ENCODE measurements around the gene FDPS.
"Not testable (repeated sequence)": the region's sequence is repeated elsewhere in the genome, so short reads cannot be mapped to it uniquely, and the experiment has no call there.

FDPS gene

DNA sequence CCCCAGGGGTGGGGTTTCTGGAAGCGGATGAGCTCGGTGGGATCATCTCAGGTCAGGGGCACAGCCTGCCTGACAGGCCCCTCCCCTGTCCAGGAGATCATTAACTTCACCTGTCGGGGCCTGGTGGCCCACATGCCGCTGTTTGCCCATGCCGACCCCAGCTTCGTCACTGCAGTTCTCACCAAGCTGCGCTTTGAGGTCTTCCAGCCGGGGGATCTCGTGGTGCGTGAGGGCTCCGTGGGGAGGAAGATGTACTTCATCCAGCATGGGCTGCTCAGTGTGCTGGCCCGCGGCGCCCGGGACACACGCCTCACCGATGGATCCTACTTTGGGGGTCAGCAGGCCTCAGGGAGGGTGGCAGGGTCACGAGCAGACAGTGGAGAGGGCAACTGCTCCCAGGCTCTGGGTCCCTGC, 23.0 kb upstream of the FDPS start:
- DNase-seq (ENCODE audit: low spot score): no peak

DNA sequence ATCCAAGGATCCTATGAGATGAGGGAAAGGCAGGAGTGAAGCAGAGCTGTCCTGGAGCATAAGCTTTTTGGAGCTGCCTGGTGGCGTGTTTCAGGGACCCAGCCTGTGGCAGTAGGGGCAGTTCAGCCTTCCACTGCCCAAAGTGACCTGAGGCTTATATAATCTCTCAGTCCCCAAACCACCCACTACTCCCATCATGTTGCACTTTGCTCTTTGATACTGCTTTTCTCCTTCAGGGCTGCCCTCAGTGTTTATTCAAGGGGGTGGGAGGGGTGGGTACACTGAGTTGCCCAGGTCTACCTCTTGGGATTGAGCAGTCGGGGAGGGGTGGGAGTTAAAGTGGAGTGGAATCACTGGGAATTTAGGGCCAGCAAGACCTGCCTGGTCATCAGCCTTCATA, 22.1 kb upstream of the FDPS start:
- DNase-seq (ENCODE audit: low spot score): no peak

DNA sequence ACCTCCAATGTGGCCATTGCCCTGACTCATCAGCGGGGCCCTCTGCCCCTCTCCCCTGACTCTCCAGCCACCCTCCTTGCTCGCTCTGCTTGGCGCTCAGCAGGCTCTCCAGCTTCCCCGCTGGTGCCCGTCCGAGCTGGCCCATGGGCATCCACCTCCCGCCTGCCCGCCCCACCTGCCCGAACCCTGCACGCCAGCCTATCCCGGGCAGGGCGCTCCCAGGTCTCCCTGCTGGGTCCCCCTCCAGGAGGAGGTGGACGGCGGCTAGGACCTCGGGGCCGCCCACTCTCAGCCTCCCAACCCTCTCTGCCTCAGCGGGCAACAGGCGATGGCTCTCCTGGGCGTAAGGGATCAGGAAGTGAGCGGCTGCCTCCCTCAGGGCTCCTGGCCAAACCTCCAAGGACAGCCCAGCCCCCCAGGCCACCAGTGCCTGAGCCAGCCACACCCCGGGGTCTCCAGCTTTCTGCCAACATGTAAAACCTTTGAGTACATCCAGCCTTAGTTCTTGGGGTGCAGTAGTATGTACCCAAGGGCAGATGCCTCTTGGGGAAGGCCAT, 20.6 kb upstream of the FDPS start:
- no peak for DNase-seq (ENCODE audit: low spot score)

- DNase-seq (ENCODE audit: low spot score): not testable (repeated sequence)
Measured at GRCh38 chr1:155291006-155291405, 17.7 kb upstream of the FDPS start.

DNA sequence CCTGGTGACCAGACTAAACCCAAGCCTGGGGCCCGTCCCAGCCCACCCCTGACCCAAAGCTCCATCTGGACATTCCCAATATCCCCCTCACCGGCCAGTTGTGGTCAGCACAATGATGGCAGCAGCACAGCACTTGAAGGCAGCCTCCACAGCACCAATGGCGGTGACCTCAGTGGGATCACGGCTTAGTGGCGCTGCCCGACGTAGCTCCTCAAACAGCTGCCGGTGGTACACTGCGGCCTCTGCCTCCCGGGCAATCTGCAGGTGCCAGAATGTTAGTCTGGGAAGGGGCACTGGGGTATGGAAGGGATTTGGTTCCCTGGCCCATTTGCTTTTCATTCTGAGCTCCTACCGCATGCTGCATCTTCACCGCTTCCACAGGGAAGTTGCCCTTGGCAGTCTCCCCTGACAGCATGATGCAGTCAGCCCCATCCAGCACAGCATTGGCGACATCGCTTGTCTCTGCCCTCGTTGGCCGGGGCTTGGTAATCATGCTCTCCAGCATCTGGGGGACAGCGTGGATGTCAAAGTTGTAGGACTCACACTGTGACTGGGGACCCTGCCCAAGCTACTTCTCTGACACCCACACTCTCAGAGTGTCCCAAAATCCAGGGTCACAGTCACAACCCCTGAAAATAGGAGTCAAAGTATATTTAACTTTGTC, 15.4 kb upstream of the FDPS start:
- no peak for DNase-seq (ENCODE audit: low spot score)

- DNase-seq (ENCODE audit: low spot score): no peak
Measured at GRCh38 chr1:155294520-155295182, 14.0 kb upstream of the FDPS start.

DNA sequence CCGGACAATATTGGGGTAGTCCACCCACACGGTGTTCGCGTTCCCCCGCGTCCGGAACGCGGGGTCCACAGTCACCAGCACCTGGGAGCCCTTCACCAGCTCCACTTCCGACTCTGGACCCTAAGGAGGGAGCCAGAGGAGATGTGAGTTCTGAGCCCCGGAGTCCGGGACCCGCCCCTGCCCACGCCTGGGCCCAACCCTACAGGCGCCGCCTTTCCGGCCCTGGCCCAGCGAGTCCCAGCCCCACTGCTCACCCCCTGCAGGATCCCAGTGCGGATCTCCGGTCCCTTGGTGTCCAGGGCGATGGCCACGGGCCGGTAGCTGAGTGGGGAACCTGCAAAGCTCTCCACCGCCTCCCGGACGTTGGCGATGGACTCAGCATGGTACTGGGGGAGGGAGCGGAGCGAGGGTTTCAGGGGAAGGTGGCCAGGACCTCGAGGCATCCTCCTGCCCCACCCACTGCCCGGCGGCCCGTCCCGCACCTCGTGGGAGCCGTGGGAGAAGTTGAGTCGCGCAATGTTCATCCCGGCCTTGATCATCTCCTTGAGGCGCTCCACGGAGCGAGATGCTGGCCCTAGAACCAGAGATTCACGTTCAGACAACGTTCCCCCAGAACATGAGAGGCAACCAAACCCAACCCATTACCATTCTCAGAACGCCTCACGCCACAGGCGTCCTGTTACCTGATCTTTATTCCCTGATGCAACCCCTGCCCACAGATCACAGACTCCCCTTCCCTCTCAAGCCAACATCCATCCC, 13.3 kb upstream of the FDPS start:
- no peak for DNase-seq (ENCODE audit: low spot score)

GRCh38 chr1:155295942-155296267, 12.8 kb upstream of the FDPS start:
- no peak for DNase-seq (ENCODE audit: low spot score)

DNA sequence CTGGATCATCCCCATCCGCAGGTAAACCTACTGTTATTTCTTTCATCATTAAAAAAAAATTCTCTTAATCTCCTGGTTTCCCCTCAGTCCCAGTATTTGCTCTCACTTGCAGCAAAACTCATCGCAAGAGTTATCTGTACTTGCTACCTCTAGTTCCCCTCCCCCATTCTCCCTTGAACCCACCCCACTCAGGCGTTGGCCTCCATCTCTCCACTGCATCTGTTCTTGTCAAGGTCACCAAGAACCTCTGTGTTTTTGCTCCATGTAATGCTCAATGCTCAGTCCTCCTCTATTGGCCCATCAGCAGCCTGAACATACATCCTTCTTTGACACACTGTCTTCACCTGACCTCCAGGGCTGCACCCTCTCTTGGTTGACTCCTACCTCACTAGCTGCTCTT, 12.0 kb upstream of the FDPS start:
- no peak for DNase-seq (ENCODE audit: low spot score)

- no peak for DNase-seq (ENCODE audit: low spot score)
Measured at GRCh38 chr1:155297384-155297783, 11.3 kb upstream of the FDPS start.

DNA sequence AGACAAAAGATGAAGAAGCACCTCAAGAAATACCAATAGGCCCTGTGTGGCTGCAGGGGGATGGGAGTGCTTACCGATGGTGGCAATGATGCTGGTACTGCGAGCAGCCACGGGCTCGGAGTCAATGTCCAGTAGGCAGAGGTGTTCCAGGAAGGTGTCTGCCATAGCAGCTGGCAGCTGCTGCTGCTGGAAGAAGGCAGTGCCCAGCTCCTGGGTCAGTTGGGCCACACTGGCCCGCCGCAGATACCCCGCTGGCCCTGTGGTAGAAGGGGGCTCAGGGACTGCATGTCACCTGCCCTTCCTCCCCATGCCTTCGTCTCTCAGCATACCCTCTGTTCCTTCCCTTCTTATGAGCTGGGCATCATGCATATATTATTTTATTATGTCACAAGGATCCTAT, 8.6 kb upstream of the FDPS start:
- DNase-seq (ENCODE audit: low spot score): no peak

DNA sequence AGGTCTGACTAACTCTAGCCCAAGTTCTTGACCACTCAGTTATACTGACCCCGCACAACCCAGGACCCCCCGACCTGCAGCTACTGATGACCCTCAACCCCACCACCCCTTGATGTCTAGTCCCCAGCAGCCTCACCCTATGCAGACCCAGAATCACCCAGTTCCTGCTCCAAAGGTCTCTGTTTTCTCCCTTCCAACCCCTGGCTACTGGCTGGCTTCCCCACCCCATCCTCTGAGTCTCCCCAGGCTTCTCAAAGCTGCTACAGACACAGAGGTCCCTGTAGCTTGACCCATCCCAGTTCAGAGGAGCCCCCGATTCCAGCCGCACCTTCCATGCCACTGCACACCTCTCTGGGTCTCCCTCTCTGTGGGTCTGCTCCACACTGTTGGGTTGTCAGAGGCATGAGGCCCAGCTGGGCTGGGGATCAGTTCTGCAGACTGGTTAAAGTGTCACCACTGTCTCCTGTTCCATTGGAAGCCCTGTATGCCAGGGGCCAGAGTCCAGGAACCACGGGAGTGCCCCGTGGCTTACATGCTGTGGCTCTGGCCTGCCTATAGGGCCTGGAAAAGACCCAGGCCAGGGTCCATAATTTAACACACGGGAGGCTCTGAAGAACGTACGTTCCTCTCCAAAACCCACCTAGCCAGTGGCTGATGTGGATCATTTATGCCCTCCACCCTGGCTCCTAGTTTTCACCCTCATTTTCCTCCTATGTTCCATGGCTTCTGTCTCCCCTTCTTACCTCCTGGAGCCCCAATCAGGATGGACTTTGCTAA, 7.9 kb upstream of the FDPS start:
- no peak for DNase-seq (ENCODE audit: low spot score)

DNA sequence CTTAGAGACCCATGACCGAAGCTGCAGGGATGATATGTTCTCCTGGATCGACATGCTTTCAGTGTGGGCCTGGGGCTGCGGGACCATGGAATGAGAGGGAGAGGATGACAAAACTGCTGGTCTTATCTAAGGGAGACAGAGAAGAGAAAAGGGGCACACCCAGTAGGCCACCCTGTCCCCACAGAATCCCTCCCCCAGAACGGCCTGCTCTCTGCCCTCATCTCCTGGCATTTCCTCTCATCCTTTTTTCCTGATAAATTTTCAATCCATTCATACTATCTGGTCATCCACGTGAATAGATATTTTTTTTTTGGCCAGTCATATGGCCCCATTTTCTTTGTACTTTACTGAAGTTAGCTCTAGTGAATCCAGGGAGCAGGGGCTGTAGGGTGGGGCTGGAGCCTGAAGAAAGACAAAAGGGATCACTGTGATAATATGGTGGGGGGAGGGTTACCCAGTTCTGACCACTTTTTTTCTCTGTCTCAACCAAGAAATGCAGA, 7.3 kb upstream of the FDPS start, which contains the start of gene PKLR:
TSS of gene PKLR (minus strand) at position 97 of the 500 bp plus-strand sequence. CDS start at position 54, 43 bp downstream.
- DNase-seq (ENCODE audit: low spot score): no peak

- no peak for DNase-seq (ENCODE audit: low spot score)
Measured at GRCh38 chr1:155304558-155305063, 4.1 kb upstream of the FDPS start.

DNA sequence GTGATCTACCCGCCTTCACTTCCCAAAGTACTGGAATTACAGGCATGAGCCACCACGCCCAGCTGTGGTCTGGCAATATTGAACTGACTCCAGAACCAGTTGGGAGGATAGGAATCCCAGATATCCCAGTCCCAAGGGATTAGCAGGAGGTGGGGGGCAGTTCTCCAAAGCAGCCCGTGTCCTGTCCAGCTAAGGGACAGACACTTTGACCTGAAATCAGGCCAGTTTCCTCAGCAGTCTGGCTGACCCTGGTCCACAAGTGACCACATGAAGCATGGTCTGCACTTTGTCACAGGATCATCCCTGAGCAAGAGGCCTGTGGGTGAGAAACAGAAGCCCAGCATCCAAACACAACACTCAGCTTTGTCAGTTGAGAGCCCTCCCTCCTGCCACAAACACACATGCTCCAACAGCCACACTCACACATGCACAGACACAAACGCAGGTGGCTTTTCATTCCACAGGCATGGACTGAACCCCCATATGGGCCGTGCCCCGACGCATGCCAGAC, 2.7 kb upstream of the FDPS start:
- no peak for DNase-seq (ENCODE audit: low spot score)

DNA sequence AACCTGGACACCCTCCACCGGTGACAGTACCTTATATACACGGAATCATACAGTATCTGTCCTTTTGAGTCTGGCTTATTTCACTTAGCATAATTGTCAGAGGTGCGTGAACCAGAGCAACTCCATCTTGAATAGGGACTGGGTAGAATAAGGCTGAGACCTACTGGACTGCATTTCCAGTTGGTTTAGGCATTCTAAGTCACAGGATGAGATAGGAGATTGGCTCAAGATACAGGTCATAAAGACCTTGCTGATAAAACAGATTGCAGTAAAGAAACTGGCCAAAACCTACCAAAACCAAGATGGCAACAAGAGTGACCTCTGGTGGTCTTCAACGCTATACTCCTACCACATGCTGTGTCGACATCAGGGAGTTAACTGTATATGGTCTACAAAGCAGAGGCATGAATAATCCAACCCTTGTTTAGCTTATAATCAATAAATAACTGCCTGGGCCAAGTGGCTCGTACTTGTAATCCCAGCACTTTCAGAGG, 1.4 kb upstream of the FDPS start:
- DNase-seq (ENCODE audit: low spot score): no peak

DNA sequence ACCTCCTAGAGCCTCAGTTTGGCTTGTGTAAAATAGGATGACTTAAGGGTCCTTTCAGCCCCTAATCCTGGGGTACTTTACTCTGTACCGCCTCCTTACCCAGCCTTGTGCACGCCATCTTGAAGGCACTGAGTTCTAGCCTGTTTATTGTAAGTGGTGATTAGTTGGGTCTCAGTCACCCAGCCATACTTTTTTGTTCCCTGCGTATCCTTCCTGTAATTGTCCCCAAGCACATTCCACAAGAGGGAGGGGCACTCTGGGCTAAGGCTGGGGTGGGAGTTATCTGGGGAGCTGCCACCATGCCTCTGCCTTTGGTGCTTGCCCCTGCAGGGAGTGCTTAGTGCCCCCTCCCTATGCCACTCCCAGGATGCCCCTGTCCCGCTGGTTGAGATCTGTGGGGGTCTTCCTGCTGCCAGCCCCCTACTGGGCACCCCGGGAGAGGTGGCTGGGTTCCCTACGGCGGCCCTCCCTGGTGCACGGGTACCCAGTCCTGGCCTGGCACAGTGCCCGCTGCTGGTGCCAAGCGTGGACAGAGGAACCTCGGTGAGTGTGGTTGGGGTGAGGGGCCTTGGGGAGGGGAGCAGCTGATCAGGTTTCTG, 856 bp downstream of the FDPS start:
- no peak for DNase-seq (ENCODE audit: low spot score)

GRCh38 chr1:155313261-155313660, 4.6 kb downstream of the FDPS start:
- DNase-seq (ENCODE audit: low spot score): no peak

- DNase-seq (ENCODE audit: low spot score): no peak
Measured at GRCh38 chr1:155316922-155317321, 8.3 kb downstream of the FDPS start.

- DNase-seq (ENCODE audit: low spot score): no peak
Measured at GRCh38 chr1:155318082-155318481, 9.4 kb downstream of the FDPS start.

DNA sequence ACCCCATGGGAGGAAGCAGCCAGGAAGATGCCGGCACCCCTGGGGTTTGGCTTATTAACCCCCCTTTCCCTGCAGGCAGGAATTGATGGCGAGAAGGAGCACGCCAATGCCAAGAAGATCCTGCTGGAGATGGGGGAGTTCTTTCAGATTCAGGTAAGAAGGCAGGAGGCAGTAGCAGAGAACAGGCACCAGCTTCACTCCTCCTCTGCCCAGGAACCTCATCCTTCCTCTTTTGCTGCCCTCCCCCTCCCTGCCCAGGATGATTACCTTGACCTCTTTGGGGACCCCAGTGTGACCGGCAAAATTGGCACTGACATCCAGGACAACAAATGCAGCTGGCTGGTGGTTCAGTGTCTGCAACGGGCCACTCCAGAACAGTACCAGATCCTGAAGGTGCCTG, 10.9 kb downstream of the FDPS start:
- no peak for DNase-seq (ENCODE audit: low spot score)
